Erythroblast (primary cell): ENCODE measurements around the gene FMNL1.

Source experiments
- DNase-seq, 2 experiments: peaks; one replicate each; lab custom pipeline; 2025; lab: John Stamatoyannopoulos, UW
- GATA1 ChIP-seq: IDR thresholded peaks from 2 replicates; pipeline ENCODE4 v1.6.1; 2011; ENCODE audit warnings: low read depth, mild to moderate bottlenecking, control low read depth, low read length, moderate library complexity
- POLR2A ChIP-seq: IDR thresholded peaks from 2 replicates; pipeline ENCODE4 v1.6.1; 2011; ENCODE audit warnings: mild to moderate bottlenecking, low read length

Gene FMNL1

GRCh38 chr17:45218895-45219661, 2.6 kb upstream of the FMNL1 start:
- TF ChIP-seq GATA1 (no peak), POLR2A (no peak)
- DNase-seq, result peak; percentile 70 to 88

- no peak for DNase-seq
- no peak for TF ChIP-seq POLR2A
- TF ChIP-seq GATA1, result no peak
Measured at GRCh38 chr17:45220079-45220478, 1.6 kb upstream of the FMNL1 start.

- no peak for DNase-seq
- TF ChIP-seq POLR2A (no peak), GATA1 (no peak)
Measured at GRCh38 chr17:45222014-45222288, 266 bp downstream of the FMNL1 start.

- TF ChIP-seq POLR2A, result no peak
- no peak for TF ChIP-seq GATA1
- DNase-seq, result peak in 1 of 2 experiments; percentile 33
Measured at GRCh38 chr17:45222289-45222995, 757 bp downstream of the FMNL1 start.

- DNase-seq, result no peak
- no peak for TF ChIP-seq GATA1
- no peak for TF ChIP-seq POLR2A
Measured at GRCh38 chr17:45222996-45223538, 1.4 kb downstream of the FMNL1 start.

GRCh38 chr17:45223539-45224528, 2.1 kb downstream of the FMNL1 start:
- DNase-seq, result no peak
- TF ChIP-seq GATA1 (no peak), POLR2A (no peak)

- TF ChIP-seq GATA1 (no peak), POLR2A (no peak)
- no peak for DNase-seq
Measured at GRCh38 chr17:45224671-45225050, 3.0 kb downstream of the FMNL1 start.

- no peak for DNase-seq
- TF ChIP-seq GATA1 (no peak), POLR2A (no peak)
Measured at GRCh38 chr17:45225051-45225700, 3.5 kb downstream of the FMNL1 start.

GRCh38 chr17:45225964-45226530, 4.4 kb downstream of the FMNL1 start:
- TF ChIP-seq POLR2A (peak; percentile 52), GATA1 (no peak)
- DNase-seq, result peak; percentile 40 to 42

- no peak for TF ChIP-seq POLR2A
- TF ChIP-seq GATA1, result no peak
- no peak for DNase-seq
Measured at GRCh38 chr17:45226576-45226975, 4.9 kb downstream of the FMNL1 start.

- no peak for TF ChIP-seq POLR2A
- no peak for TF ChIP-seq GATA1
- peak; percentile 44 to 53 for DNase-seq
Measured at GRCh38 chr17:45227101-45227925, 5.6 kb downstream of the FMNL1 start.

GRCh38 chr17:45227926-45228762, 6.5 kb downstream of the FMNL1 start:
- no peak for DNase-seq
- TF ChIP-seq GATA1 (no peak), POLR2A (no peak)
